Tibial artery (tissue), 4 donors: ENCODE results near the gene CABP4.

Experiments
- DNase-seq, 2 donors: peaks; one replicate each; pipeline ENCODE4 v3.0.0-alpha.2; 2019
- H3K27ac ChIP-seq, 2 donors: fragments of 200-600 bp; sonication (generic) in 1 of 2; 1 replicate in 1 of 2; 2 replicates in 1 of 2; pipeline ENCODE4 v1.5.1; 2018 to 2019; ENCODE audit warnings: mild to moderate bottlenecking in 1 of 2
- H3K27me3 ChIP-seq, 2 donors: fragments of 200-600 bp; sonication (generic) in 1 of 2; one replicate each; pipeline versions ENCODE4 v1.5.1 to v1.6.0; 2016 to 2019
- H3K36me3 ChIP-seq, 3 donors: fragments of 200-600 bp; sonication (generic) in 2 of 3; one replicate each; pipeline ENCODE4 v1.5.1; 2016 to 2019; ENCODE audit warnings: mild to moderate bottlenecking in 2 of 3
- H3K4me1 ChIP-seq, 4 donors: fragments of 200-600 bp; sonication (generic) in 2 of 4; 1 replicate in 3 of 4; 2 replicates in 1 of 4; pipeline ENCODE4 v1.5.1; 2016 to 2019
- H3K4me3 ChIP-seq, 2 donors: fragments of 200-600 bp; sonication (generic) in 1 of 2; 1 replicate in 1 of 2; 2 replicates in 1 of 2; pipeline ENCODE4 v1.5.1; 2018 to 2019; ENCODE audit warnings: mild to moderate bottlenecking in 2 of 2
- H3K9me3 ChIP-seq, 3 donors: fragments of 200-600 bp; sonication (generic) in 1 of 3; one replicate each; pipeline ENCODE4 v1.5.1; 2016 to 2019
- CTCF ChIP-seq, 2 experiments: fragments of 200-600 bp in 1 of 2; fragments of 450-650 bp in 1 of 2; IDR thresholded peaks; one replicate each; pipeline ENCODE4 v1.5.1; 2017 to 2019; ENCODE audit warnings: antibody characterized with exemption in 2 of 2, mild to moderate bottlenecking in 1 of 2, moderate library complexity in 1 of 2
- intact Hi-C: fragments of 100-400 bp; cut with DNase I; formaldehyde crosslinking; loops from one replicate; pipeline ENCODE4 v1.15.0; 2023; ENCODE audit warnings: low total_unique reads

The CABP4 gene

GRCh38 chr11:67455054-67455453 is at the start of gene CABP4:
Gene CABP4 (plus strand): TSS chr11:67455354. CDS start chr11:67455424, 70 bp downstream.
- no peaks in the 10 kb centered on the region for H3K9me3 ChIP-seq
- H3K4me1 ChIP-seq, result no peaks in the 10 kb centered on the region
- H3K4me3 ChIP-seq, result no peak within 1 kb of the TSS
- no peaks in the 10 kb centered on the region for H3K27me3 ChIP-seq
- intact Hi-C loops, result no loop called here
- no peak for TF ChIP-seq CTCF (IDR thresholded peaks at IDR 0.05)
- no peaks in the 10 kb centered on the region for H3K36me3 ChIP-seq
- no peak for DNase-seq
- H3K27ac ChIP-seq, result no peak within 1 kb of the TSS

- Histone ChIP-seq H3K4me1 (peaks cover 0 to 18% (median 6%) of the 10 kb centered on the region in 4 donors), H3K4me3 (no peak overlapping the region), H3K27me3 (peaks cover 0 to 71% of the 10 kb centered on the region in 2 donors), H3K9me3 (no peaks in the 10 kb centered on the region), H3K27ac (no peak overlapping the region), H3K36me3 (no peaks in the 10 kb centered on the region)
- intact Hi-C loops, result no loop called here
- no peak for TF ChIP-seq CTCF (IDR thresholded peaks at IDR 0.05)
- DNase-seq, result no peak
Measured at GRCh38 chr11:67405688-67406339, 49.3 kb upstream of the CABP4 start.

GRCh38 chr11:67406420-67406968 is 48.7 kb upstream of the CABP4 start:
- TF ChIP-seq CTCF (IDR thresholded peaks at IDR 0.05), result no peak
- H3K27me3 ChIP-seq, result peaks cover 0 to 78% of the 10 kb centered on the region in 2 donors
- no peaks in the 10 kb centered on the region for H3K9me3 ChIP-seq
- intact Hi-C loops, result no loop called here
- no peak overlapping the region for H3K27ac ChIP-seq
- no peak overlapping the region for H3K4me3 ChIP-seq
- no peaks in the 10 kb centered on the region for H3K36me3 ChIP-seq
- no peak for DNase-seq
- H3K4me1 ChIP-seq, result peaks cover 0 to 15% (median 5%) of the 10 kb centered on the region in 4 donors

- DNase-seq, result no peak
- intact Hi-C loops, result no loop called here
- Histone ChIP-seq H3K9me3 (no peaks in the 10 kb centered on the region), H3K27ac (no peak overlapping the region), H3K4me3 (no peak overlapping the region), H3K36me3 (no peaks in the 10 kb centered on the region), H3K4me1 (peaks cover 0 to 13% (median 3%) of the 10 kb centered on the region in 4 donors), H3K27me3 (peaks cover 0 to 84% of the 10 kb centered on the region in 2 donors)
- TF ChIP-seq CTCF (IDR thresholded peaks at IDR 0.05), result no peak
Measured at GRCh38 chr11:67406969-67407687, 48.0 kb upstream of the CABP4 start.

- Histone ChIP-seq H3K4me3 (no peak overlapping the region), H3K4me1 (peaks cover 0 to 11% (median 0%) of the 10 kb centered on the region in 4 donors), H3K36me3 (no peaks in the 10 kb centered on the region), H3K27ac (no peak overlapping the region), H3K9me3 (no peaks in the 10 kb centered on the region), H3K27me3 (peaks cover 0 to 87% of the 10 kb centered on the region in 2 donors)
- intact Hi-C loops, result no loop called here
- TF ChIP-seq CTCF (IDR thresholded peaks at IDR 0.05), result no peak
- DNase-seq, result no peak
Measured at GRCh38 chr11:67407688-67408163, 47.4 kb upstream of the CABP4 start.
